NCI-H2107 (cell line): ENCODE data around the gene LONP1.
"Not testable (repeated sequence)": the region's sequence is repeated elsewhere in the genome, so short reads cannot be mapped to it uniquely, and the experiment has no call there.

Experiments
- DNase-seq: peaks from one replicate; lab custom pipeline; 2025; lab: John Stamatoyannopoulos, UW

The LONP1 gene

DNA sequence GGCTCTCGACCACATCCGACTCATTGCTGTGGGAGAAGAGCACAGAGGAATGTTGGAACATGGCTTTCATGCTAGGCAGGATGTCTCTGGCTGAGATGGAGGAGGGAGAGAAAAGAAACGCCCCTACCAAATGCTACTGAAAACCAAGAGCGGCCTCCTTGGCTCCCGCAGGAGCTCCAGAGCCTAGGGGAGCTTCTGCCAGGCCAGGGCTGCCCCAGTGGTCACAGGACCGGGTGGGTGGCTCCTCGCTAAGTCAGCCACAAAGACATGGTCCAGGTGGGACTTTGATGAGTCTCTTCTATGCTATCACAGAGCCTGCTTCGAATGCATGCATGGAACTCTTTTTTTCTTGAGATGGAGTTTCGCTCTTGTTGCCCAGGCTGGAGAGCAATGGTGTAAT lies 6.7 kb downstream of the LONP1 start:
- no peak for DNase-seq

DNA sequence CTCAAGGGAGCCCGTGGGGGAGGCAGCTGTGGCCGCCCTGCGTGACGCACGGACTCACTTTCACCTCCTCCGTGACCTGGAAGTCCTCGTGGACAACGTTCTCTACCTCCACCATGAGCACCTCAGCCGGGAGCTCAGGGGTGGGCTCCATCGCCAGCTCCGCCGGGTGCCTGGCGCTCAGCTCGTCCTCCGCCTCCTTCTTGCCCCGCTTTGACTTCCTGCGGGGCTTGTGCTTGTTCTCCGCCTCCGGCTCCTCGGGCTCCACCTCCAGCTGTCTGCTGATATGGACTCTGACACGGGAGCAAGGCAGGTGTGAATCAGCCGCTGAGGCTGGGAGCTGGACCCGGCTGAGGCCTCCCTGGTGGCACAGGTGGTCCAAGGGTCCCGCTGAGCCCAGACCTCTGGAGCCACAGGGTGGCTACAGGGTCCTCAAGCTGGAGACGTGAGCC lies 8.2 kb downstream of the LONP1 start:
- no peak for DNase-seq

DNA sequence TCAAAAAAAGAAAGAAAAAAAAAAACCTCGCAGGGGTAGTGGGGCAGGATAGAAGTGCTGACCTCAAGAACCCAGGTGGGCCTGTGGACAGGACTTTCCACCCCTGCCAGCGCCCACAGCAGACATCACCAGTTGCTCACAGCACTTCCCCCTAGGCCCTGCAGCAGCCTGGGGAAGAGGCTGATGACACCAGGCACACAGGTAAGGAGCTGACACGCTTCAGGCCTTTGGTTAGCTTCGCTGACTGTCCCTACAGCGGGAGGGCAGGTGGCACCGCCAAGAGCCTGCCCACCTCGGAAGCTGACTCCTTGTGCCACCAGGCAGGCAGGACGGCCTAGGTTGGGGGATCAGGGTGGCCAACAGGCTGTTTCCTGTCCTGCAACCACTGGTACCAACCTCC lies 8.9 kb downstream of the LONP1 start:
- DNase-seq = no peak

DNA sequence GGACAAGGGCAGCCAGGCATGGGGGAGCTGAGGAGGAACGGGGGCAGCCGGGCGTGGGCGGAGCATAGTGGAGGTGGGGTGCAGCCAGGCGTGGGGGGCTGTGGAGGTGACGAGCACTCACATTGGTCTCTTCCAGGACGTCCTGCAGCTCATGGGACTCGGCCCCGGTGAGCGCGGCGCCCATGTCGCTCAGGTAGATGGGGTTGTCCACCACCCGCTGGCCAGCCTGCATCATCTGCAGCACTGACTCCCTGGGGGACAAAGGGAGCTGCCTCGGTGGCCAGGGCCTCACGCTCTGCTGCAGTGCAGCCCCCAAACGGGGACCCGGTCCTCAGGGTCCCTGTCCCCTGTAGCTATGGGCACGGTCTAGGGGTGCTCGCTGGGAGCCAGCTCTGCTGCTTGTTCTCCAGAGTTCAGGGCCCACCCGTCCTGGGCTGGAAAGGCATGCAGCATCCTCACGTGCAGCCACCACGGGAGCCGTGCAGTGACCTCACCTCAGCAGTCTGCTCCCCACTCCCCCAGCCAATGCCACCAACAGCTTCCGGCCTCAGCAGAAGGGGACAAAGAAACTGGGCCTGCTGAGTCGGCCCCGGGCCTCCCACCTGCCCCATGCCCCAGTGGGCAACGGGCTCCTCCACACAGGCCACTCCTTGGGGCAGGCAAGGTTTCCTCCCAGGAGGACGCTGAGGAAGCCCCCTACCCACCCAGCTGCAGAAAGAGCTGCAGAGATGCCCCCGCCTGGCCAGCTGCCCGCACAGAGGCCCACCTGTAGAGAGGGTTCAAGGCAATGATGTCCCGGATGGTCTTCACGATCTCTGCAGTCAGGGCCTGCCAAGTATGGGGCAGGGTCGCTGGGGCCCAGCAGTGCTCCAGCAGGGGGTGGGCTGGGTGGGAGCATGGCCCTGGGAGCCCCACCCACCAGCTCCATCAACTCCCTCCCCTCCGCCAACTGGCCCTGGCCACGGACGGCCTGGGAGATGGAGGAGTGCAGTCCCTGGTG lies 12.1 kb downstream of the LONP1 start:
- no peak for DNase-seq

DNA sequence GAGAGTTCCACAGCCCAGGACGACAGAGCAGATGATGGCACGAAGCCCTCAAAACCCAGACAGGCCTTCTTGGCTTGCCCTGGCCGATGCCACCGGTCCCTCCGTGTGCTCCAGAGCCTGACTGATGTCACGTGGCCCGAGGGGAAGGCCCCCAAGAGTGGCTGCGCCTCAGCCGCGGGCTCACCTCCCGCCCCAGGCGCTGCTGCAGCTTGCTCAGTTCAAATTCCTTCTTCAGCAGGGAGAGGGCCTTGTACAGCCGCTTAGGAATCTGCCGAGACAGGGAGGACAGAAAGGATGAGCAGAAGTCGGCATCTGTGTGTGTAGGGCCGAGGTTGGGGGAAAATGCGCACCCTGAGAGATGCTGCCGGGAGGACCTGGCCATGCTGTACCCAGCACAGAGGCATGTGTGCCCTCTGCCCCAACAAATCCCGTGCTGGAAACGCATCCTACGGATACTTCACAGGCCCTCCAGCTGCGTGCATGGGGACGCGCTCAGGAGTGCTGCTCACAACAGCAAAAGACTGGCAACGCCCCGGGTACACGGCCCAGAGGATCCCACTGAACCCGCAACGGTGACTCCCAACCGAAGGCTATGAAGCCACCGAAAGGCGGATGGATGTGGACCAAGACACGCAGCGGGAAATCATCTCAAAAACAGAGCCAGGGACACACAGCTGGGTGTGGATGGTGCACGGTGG lies 12.9 kb downstream of the LONP1 start:
- no peak for DNase-seq

DNA sequence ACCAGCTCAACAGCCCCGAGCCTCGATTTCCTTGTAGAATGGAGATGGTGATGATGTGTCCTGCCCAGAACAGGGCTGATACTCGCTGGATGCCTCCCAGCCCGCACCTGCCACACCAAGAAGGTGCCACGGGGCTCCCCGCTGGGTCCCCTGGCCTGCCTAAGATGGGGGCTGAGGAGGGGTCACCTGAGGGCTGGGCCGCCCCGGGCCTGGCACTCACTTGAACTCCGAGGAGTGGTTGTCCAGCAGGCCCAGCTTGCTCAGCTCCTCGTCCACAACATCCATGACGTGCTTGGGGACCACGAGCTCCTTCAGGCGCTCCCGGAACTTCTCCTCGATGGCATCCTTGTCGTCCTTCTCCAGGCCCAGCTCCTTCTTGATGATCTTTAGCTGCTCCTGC lies 14.4 kb downstream of the LONP1 start:
- no peak for DNase-seq

DNA sequence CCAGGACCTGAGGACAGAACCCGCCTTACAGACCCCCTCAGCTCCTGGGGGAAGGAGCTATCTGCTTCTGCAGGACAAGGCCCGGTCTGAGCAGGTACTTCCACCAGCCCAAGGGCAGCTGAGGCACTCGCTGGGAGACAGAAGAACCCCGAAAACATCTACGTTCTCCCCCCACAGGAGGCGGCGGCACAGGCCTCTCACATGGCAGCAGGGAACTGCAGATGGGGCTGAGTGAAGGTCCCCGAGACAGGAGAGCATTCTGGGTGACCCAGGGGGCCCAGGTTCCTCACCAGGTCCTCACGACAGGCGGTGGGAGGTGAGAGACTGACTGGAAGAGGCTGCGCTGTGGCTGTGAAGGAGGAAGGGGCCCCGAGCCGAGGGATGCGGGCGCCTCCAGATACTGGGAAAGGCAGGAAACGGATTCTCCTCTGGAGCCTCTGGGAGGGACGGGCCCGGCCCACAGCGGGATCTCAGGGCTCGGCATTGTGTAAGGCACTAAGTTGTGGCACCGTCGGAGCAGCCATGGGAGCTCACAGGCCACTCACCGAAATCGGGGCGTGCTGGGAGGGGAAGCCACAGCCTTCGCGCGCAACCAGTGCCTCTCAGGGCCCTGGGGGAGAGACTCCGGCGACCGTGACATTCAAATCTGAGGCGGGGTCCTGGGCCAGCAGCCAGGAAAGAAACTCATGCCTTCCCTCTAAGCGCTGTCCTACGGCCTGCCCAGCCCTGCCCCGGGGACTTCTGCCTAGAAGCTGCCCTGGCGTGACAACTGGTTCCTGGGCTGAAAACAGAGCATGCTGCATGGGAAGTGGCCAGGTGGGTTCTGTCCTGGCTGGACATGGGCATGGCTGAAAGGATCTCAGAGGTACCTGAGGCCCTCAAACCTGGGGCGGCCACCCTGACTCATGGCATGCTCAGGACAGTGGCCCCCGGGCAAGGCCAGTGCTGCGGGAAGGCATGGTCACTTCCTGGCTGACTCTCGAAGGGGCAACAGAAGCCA lies 15.8 kb downstream of the LONP1 start:
- no peak for DNase-seq

DNA sequence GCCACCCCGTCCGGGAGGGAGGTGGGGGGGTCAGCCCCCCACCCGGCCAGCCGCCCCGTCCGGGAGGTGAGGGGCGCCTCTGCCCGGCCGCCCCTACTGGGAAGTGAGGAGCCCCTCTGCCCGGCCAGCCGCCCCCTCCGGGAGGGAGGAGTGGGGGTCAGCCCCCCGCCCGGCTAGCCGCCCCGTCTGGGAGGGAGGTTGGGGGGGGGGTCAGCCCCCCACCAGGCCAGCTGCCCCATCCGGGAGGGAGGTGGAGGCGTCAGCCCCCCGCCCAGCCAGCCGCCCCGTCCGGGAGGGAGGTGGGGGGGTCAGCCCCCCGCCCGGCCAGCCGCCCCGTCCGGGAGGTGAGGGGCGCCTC lies 17.9 kb downstream of the LONP1 start:
- DNase-seq = not testable (repeated sequence)

DNA sequence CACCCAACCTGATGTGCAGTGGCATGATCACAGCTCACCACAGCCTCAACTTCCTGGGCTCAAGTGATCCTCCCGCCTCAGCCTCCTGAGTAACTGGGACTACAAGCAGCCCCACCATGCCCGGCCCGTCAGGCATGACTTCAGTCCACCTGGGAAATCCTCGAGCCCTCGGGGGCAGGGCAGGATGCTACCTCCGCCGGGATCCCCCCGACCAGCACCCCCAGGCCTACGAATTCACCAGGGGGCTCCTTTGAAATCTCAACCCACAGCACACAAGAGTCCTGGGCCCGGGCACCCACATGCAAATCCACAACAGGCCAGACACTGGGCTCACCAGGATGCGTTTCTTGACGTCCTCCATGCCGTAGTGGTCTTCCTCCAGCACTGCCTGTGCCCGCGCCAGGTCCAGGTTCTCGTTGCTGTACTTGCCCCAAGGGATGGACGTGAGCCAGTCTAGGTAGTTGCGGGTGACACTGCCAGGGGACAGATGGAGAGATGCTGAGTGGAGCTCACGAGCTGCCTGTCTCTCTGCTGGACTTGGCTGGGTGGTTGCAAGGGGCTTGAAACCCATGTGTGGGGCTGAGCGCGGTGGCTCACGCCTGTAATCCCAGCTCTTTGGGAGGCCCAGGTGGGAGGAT lies 19.4 kb downstream of the LONP1 start:
- no peak for DNase-seq

DNA sequence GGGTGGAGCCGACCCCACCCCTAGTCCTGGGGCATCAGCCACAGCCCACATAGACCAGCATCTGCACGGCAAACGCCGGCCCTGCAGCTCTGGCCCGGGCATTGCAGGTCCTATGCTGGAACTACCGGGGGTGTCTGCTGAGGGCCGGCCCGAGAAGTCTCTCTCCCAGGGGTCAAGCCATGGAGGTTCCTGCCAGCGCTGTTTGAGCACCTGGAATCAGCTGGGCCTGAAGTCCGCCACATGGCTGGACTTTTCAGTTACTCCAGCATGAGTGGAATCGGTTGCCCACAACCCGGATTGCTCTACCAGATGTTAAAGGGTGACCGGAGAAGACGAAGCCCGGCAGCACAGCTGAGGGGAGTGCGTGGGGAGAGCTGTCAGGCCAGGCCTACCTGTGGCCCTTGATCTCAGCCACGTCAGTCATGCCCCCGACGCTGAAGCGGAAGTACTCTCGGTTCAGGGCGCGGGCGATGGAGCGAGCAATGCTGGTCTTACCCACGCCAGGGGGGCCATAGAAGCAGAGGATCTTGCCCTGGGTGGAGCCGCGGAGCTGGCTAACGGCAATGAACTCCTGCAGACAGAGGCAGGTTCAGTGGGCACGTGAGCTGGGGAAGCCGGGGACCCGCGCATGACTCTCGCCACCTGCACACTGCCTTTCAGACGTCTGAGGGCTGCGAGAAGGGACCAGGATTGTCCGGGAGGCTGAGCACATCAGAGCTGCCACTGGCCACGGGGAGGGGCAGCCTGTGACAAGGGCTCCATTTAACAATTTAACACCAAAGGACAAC lies 21.1 kb downstream of the LONP1 start:
- no peak for DNase-seq

DNA sequence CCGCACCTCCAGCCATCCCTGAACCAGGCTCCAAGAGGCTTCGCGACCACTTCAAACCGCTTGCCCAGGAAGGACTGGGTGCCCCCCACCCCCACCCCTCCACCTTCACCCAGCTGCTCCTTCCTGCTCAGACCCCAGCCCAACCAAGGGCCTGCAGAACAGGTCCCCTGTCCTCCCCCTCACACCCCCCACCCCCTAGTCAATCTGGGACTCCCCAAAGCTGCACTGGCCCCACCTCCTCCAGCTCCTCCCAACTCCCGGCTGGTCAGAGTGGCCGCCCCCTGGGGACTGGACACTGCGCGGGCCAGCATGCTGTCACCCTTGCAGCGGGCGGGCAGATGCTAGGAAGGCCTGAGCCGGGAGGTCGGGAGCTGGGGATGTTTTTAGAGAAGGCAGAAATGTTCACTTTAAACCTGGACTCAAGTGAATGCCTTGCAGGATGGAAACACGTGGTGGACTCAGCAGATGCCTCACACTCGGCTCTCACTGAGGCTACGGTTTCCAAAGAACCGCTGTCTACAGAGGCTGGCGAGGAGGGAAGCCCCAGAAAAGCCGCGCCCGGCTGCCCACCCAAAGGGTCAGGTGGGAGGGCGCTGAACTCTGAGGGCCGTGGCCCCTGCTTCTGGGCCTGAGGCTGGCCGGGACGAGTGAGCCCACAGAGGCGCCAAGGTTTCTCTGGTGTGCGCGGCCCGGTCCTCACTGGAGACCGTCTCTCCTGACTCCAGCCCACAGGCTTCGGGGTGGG lies 21.9 kb downstream of the LONP1 start:
- no peak for DNase-seq

DNA sequence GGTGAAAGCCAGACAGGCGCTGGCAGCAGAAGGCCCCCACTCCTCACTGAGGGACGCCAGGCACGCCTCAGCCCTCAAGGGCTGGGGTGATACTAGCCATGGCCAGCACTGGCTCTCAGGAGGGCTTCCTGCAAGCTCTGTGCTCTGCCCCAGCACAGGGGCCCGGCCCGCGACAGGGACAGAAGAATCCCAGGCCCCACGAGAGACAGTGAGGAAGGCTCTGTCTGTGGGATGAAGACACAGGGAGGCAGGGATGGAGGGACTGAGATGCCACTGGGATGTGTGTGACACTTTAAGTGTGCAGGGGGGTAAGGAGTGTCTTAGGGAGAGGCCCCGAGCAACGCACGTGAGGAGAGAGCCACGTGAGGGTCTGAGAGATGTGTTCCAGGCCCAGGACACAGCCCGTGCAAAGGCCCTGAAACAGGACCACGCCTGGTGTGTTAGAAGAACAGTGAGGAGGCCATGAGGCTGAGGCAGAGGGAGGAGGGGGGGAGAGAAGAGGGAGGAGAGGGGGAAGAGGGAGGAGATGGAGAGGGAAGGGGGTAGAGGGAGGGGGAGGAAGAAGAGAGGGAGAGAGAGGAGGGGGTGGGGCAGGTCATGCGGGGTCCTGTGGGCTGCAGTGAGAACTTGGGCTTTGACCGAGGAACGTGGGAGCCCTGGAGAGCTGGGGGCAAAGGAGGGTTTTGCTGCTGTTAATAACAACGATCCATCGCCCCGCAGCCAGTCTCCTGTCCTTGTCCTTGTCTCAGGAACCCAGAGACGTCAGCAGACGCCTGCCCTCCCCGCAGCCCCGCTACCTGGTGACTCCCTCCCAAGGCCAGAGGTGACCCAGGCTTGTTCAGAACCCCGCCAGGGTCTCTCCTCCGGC lies 22.7 kb downstream of the LONP1 start:
- DNase-seq = no peak

DNA sequence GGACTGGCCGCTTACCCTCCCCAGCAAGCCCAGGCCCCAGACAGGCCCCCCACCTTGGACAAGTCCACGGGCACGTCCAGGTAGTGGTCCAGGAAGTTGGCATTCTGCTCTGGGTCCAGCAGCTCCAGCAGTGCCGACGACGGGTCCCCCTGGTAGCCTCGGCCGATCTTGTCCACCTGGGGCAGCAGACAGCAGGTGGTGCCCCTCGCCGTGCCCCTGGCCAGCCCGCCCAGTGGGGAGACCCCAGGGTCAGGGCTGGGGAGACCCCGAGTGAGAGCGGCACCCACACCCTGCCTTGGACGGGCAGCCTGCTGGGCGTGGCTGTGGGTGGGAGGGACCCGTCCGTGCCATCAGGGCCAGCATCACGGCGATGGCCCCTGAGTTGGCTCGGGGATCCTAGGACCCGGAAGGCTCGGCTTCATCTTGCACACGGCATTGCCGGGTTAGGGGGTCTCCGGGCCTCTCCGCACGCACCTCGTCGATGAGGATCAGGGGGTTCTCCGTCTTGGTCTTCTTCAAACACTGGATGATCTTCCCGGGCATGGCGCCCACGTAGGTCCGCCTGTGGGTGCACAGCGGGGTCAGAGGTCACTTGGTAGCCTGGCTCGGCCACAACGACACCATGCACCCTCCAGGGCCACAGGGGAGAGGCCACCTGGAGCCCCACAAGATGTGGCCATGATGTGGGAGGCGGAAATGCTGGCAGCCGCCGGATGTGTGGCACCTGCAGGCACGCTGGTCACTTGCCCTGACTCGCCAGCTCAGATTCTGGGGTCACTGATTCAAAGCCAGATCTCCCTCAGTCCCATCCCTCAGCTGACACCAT lies 23.5 kb downstream of the LONP1 start:
- DNase-seq = no peak

DNA sequence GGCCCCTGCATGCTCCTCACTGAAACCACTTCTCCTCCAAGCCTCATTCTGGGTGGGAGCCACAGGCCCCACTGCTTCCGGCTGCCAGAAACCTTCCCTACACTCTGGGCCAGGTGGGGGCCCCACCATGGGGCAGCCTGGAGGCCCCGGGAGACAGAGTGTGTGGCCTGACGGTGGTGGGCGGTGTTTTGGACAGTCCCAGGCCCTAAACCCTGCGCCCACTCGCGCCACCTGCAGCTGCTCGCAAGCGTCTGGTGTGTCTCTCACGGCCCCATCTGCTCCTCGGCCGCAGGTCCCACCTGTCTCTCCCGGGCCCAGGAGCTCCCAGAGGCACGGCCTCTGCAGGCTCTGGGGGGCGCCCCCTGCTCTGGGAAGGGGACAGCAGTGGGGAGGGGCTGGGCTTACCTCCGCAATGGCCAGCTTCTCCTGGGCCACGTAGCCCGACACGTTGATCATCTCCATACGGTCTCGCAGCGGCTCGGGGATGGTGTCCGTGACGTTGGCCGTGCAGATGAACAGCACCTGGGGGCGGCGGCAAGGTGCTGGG lies 24.2 kb downstream of the LONP1 start:
- DNase-seq = no peak

DNA sequence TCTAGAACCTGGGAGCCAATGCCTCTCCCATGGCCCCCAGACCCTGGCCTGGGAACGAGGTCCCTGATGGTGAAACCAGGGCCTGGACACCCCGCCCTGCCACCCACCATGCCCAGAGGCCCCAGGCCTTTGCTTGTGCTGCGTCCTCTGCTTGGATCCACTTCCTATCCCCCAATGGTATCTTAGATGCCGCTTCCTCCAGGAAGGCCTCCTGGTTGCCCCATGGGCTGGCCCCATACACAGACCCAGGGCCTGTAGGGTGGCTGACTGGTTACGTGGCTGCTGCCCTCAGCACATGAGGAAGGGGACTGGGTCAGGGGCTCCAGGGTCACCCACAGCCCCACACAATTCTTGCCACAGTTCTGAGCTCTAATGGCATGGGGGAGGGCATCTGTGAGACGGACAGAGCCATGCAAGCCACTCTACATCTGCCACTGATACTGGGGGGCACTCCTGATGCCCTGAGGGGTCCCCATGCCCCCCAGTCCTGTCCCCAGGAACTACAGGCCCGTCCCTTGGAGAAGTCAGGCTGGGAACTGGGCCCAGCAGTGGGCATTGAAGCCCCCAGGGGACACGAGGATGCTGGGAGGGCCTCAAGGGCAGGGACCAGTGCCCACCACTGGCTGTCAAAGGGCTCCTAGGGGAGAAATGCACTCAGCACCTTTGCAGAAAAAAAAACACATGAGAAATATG lies 24.8 kb downstream of the LONP1 start:
- no peak for DNase-seq

DNA sequence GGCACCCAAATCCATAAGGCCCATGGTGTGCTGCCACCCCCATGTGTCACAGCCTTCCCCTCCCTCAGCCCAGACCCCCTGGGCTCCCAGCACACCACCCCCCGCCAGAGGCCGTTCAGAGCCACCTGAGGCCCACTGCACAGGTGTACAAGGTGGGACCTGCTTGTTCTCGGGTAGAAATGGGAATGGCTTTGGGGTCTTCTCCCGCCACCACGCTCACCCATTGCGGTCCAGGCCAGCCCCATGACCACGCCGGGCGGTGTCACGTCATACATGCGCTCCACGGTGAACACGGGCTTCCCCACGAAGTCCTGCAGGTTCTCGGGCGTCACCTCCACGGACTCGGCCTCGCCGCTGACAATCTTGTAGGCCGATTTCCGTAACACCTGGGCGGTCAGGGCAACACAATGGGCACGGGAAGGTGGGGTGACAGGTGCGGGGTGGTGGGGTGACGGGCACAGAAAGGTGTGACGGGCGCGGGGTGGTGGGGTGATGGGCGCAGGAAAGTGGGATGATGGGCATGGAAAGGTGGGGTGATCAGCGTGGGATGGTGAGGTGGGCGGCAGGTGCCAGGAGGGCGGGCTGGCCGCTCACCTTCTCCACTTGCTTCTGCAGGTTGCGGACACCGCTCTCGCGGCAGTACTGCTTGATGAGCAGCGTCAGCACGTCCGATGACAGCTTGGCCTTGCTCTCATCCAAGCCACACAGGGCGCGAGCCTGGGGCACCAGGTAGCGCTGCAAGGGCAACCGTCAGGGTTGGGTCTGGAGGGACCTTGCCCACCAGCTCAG lies 25.6 kb downstream of the LONP1 start:
- DNase-seq = no peak
